SU-DHL-6 (cell line): Measurements from ENCODE around the gene AKT1.
A peak's percentile ranks its signal among the peaks of the same experiment; 100 is the strongest.

Source experiments
- H2AFZ ChIP-seq: fragments of 200-600 bp; sonication (generic); 2 replicates; pipeline ENCODE4 v1.6.1; 2014; ENCODE audit warnings: low read depth, mild to moderate bottlenecking, moderate library complexity, mixed read lengths, antibody characterized with exemption, low read length; ENCODE audit not compliant: severe bottlenecking
- H3F3A ChIP-seq: fragments of 200-600 bp; shearing (Covaris generic); 2 replicates; pipeline ENCODE4 v1.6.0; 2016; ENCODE audit warnings: antibody characterized with exemption, mild to moderate bottlenecking; ENCODE audit not compliant: insufficient read depth
- H3K27ac ChIP-seq: fragments of 200-600 bp; sonication (generic); 2 replicates; pipeline ENCODE4 v1.5.1; 2016; ENCODE audit warnings: low read depth, mild to moderate bottlenecking, low read length, moderate library complexity, mixed read lengths
- H3K27me3 ChIP-seq: fragments of 200-600 bp; sonication (generic), shearing (Covaris generic); 2 replicates; pipeline ENCODE4 v1.6.0; 2014; ENCODE audit warnings: mild to moderate bottlenecking, low read length
- H3K36me3 ChIP-seq: fragments of 200-600 bp; sonication (generic); 2 replicates; pipeline ENCODE4 v1.6.1; 2014; ENCODE audit warnings: mild to moderate bottlenecking, low read length, mixed read lengths
- H3K4me2 ChIP-seq: fragments of 300-600, 200-600 bp; shearing (Covaris generic), sonication (generic); 2 replicates; pipeline ENCODE4 v1.6.0; 2014; ENCODE audit warnings: low read length, low read depth, mild to moderate bottlenecking; ENCODE audit not compliant: poor library complexity, severe bottlenecking
- H3K4me3 ChIP-seq: fragments of 200-600 bp; sonication (generic); 2 replicates; pipeline ENCODE4 v1.5.1; 2014; ENCODE audit warnings: antibody characterized with exemption, low read length, mild to moderate bottlenecking, mixed read lengths; ENCODE audit not compliant: insufficient read depth, poor library complexity, severe bottlenecking
- H3K79me2 ChIP-seq: fragments of 200-600 bp; sonication (generic); 2 replicates; pipeline ENCODE4 v1.6.1; 2014; ENCODE audit warnings: mild to moderate bottlenecking, low read length, moderate library complexity; ENCODE audit not compliant: insufficient read depth
- H3K9ac ChIP-seq: fragments of 200-600 bp; sonication (generic); 2 replicates; pipeline ENCODE4 v1.7.0; 2014; ENCODE audit warnings: mild to moderate bottlenecking, low read length
- H3K9me2 ChIP-seq: fragments of 200-600 bp; sonication (generic); replicated peaks from 2 replicates; pipeline ENCODE4 v1.6.1; 2014; ENCODE audit warnings: low read length; ENCODE audit not compliant: insufficient read depth
- H3K9me3 ChIP-seq: fragments of 200-600 bp; sonication (generic); 2 replicates; pipeline ENCODE4 v1.6.1; 2014; ENCODE audit warnings: low read length, mixed read lengths; ENCODE audit not compliant: insufficient read depth
- H4K20me1 ChIP-seq: fragments of 200-600 bp; sonication (generic); 2 replicates; pipeline ENCODE4 v1.6.1; 2014; ENCODE audit warnings: low read depth, mild to moderate bottlenecking, antibody characterized with exemption, low read length, moderate library complexity, mixed read lengths
- EZH2phosphoT487 ChIP-seq: fragments of 200-600 bp; sonication (generic), shearing (Covaris generic); conservative IDR thresholded peaks from 2 replicates; pipeline ENCODE4 v1.6.1; 2018; ENCODE audit warnings: mild to moderate bottlenecking, antibody characterized with exemption, low read length, moderate library complexity, mixed read lengths
- TF ChIP-seq, protein P1 (sequence below): fragments of 200-600 bp; sonication (generic); IDR thresholded peaks from one replicate; pipeline ENCODE4 v1.5.1; 2017; ENCODE audit warnings: antibody characterized with exemption, mild to moderate bottlenecking, low read length, moderate library complexity; ENCODE audit not compliant: insufficient read depth, poor library complexity, severe bottlenecking

The AKT1 gene

DNA sequence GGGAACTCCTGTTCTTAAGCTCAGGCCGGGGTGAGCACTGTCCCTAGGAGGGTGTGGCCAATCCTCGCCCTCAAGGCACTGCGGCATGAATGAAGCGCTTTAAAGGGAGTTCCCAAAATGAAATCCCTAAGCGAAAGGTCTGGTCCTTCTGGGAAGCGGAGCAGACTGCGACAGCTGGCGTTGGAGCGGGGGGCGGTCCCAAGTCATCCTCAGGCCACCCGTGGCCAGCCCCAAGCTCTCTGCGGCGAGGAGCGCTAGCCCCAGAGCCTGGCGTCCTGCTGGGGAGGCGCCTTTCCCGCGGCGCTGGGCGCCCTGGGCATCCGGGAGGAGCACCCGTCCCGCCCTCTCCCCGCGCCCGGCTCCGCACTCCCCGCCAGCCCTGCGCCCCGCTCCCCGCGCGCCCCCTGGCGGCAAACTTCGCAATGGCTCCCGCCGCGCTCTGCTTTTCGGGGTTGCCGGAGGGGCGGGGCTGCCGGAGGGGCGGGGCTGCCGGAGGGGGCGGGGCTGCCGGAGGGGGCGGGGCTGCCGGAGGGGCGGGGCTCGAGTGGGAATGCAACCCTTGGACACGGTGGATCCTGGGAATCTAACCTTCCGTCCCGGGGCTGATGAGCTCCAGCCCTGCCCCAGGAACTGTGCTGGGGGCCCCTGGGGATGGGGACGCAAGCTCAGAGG lies 30.8 kb upstream of the AKT1 start:
- Histone ChIP-seq H3K36me3 (no peaks in the 10 kb centered on the region), H3F3A (no peaks in the 10 kb centered on the region), H2AFZ (no peak overlapping the region), H3K27ac (no peak overlapping the region), H3K9me2 (no peaks in the 10 kb centered on the region), H3K9me3 (no peaks in the 10 kb centered on the region), H4K20me1 (no peaks in the 10 kb centered on the region), H3K27me3 (no peaks in the 10 kb centered on the region), H3K9ac (peak overlapping the region; percentile 31; the same call in 1 of the 2 replicates), H3K79me2 (no peaks in the 10 kb centered on the region), H3K4me2 (peak overlapping the region; percentile 42), H3K4me3 (peak overlapping the region; percentile 24)
- no peak for TF ChIP-seq EZH2phosphoT487
- TF ChIP-seq, protein P1, sequence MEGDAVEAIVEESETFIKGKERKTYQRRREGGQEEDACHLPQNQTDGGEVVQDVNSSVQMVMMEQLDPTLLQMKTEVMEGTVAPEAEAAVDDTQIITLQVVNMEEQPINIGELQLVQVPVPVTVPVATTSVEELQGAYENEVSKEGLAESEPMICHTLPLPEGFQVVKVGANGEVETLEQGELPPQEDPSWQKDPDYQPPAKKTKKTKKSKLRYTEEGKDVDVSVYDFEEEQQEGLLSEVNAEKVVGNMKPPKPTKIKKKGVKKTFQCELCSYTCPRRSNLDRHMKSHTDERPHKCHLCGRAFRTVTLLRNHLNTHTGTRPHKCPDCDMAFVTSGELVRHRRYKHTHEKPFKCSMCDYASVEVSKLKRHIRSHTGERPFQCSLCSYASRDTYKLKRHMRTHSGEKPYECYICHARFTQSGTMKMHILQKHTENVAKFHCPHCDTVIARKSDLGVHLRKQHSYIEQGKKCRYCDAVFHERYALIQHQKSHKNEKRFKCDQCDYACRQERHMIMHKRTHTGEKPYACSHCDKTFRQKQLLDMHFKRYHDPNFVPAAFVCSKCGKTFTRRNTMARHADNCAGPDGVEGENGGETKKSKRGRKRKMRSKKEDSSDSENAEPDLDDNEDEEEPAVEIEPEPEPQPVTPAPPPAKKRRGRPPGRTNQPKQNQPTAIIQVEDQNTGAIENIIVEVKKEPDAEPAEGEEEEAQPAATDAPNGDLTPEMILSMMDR, result peak; percentile 29

- Histone ChIP-seq H3K27me3 (no peaks in the 10 kb centered on the region), H2AFZ (no peak overlapping the region), H4K20me1 (no peaks in the 10 kb centered on the region), H3K36me3 (no peaks in the 10 kb centered on the region), H3K9me2 (no peaks in the 10 kb centered on the region), H3K4me3 (no peak overlapping the region), H3K27ac (no peak overlapping the region), H3K79me2 (no peaks in the 10 kb centered on the region), H3F3A (no peaks in the 10 kb centered on the region), H3K4me2 (no peak overlapping the region), H3K9ac (no peak overlapping the region), H3K9me3 (no peaks in the 10 kb centered on the region)
- TF ChIP-seq, protein P1, result no peak
- TF ChIP-seq EZH2phosphoT487, result no peak
Observed at GRCh38 chr14:104824353-104824997, 28.9 kb upstream of the AKT1 start.

DNA sequence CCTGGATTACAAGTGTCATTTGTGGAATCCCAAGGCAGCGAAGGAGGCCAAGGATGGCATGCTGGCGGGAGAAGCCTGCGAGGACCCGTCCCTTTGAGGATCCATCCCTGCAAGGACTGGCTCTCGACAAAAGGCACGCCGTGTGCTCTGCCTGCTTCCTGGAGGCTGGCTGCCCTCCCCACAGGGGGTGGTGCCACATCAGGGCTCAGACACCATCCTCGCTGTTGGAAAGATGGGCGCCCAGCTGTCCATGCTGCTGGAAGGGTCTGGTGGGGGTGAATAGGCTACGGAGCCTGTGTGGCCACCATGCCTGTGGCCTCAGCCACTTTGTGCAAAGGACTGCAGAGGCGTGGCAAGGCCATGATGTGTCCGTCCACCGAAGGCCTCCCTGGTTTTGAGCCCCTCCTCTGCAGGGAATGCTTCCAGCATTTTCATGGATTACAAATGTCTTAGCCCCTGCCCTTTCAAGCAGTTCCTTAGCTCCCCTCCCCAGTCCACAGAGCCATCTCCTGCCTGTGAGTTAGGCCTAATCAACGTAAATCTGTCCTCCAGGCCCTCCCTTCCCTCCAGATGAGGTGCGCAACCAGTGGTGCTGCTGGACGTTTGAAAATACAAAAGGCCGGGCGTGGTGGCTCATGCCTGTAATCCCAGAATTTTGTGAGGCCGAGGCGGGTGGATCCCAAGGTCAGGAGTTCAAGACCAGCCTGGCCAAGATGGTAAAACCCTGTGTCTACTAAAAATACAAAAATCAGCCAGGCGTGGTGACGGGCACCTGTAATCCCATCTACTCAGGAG lies 27.5 kb upstream of the AKT1 start:
- H3K9me3 ChIP-seq, result no peaks in the 10 kb centered on the region
- no peaks in the 10 kb centered on the region for H4K20me1 ChIP-seq
- no peaks in the 10 kb centered on the region for H3K9me2 ChIP-seq
- H3K79me2 ChIP-seq, result no peaks in the 10 kb centered on the region
- no peaks in the 10 kb centered on the region for H3K27me3 ChIP-seq
- H3K9ac ChIP-seq, result no peak overlapping the region
- no peak overlapping the region for H3K27ac ChIP-seq
- no peaks in the 10 kb centered on the region for H3F3A ChIP-seq
- TF ChIP-seq EZH2phosphoT487, result no peak
- TF ChIP-seq, protein P1, result no peak
- no peak overlapping the region for H3K4me2 ChIP-seq
- no peak overlapping the region for H3K4me3 ChIP-seq
- no peaks in the 10 kb centered on the region for H3K36me3 ChIP-seq
- no peak overlapping the region for H2AFZ ChIP-seq
